Measurements from ENCODE around the gene VDR.
"Not testable (repeated sequence)": the region's sequence is repeated elsewhere in the genome, so short reads cannot be mapped to it uniquely, and the experiment has no call there.

DNA sequence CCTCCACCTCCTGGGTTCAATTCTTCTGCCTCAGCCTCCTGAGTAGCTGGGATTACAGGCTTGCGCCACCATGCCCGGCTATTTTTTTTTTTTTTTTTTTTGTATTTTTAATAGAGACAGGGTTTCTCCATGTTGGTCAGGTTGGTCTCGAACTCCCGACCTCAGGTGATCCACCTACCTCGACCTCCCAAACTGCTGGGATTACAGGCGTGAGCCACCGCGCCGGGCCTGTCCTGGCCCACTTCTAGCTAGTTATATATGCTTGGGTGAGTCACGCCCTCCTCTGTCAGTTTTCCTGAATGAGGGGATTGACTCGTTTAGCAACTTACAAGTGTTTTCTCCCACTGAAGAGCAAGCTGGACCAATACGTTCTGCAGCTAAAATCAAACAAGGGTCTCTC, 62.3 kb downstream of the VDR start:
- not testable (repeated sequence) for TF ChIP-seq POLR2A (IDR thresholded peaks at IDR 0.05)
- TF ChIP-seq, protein P1, sequence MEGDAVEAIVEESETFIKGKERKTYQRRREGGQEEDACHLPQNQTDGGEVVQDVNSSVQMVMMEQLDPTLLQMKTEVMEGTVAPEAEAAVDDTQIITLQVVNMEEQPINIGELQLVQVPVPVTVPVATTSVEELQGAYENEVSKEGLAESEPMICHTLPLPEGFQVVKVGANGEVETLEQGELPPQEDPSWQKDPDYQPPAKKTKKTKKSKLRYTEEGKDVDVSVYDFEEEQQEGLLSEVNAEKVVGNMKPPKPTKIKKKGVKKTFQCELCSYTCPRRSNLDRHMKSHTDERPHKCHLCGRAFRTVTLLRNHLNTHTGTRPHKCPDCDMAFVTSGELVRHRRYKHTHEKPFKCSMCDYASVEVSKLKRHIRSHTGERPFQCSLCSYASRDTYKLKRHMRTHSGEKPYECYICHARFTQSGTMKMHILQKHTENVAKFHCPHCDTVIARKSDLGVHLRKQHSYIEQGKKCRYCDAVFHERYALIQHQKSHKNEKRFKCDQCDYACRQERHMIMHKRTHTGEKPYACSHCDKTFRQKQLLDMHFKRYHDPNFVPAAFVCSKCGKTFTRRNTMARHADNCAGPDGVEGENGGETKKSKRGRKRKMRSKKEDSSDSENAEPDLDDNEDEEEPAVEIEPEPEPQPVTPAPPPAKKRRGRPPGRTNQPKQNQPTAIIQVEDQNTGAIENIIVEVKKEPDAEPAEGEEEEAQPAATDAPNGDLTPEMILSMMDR (IDR thresholded peaks at IDR 0.05): not testable (repeated sequence)

Measured in adrenal gland (tissue), 5 donors.